ENCODE results near the gene SGSM2. TPM values are rescaled to one million over a fixed set of nuclear protein-coding genes. Genes with fewer than 3 reads are reported as not detected.

The SGSM2 gene
- total and polyA plus RNA-seq, 2 of the 13 experiments (the other 11 are each of a cell fraction or from before 2014, with no cell fraction given): 30.4 to 51.3 TPM

DNA sequence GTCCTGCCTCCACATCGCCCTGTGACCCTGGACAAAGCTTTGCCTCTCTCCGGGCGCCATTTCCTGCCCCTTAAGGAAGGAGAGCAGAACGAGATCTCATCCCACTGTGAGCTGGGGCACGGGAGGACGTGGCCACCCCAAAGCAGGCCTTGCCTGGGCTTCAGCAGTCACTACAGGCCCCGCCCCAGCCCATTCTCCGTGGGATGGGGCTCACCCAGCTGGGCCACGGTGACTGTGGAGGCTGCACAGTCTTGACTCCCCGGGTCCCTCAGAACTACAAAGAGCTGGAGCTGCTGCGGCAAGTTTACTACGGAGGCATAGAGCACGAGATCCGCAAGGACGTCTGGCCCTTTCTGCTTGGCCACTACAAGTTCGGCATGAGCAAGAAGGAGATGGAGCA lies 35.4 kb downstream of the SGSM2 start:
- H4K20me1 ChIP-seq (ENCODE audit: insufficient read depth, low read length): no peaks in the 10 kb centered on the region
- ChIA-PET CTCF (ENCODE audit: low intra/inter-chr PET ratio, low total read pairs) (no interaction called here), POLR2A (no interaction called here)
- H3K9me3 ChIP-seq (ENCODE audit: low read length): no peaks in the 10 kb centered on the region
- WGBS (ENCODE audit: low lambda C conversion rate): 94% methylated on average over 8 of the region's 16 CpGs
- no peak for DNase-seq (ENCODE audit: low spot score)
- FAIRE-seq: no peak
- peaks cover 7 to 8% of the 10 kb centered on the region in 2 experiments; a peak in 3 of 5 replicates for H3K36me3 ChIP-seq (replicated peaks in 1 of 2; ENCODE audit: control insufficient read depth in 1 of 2, insufficient read depth in 2 of 2, low read length in 2 of 2)
- no peaks in the 10 kb centered on the region for H3K79me2 ChIP-seq (ENCODE audit: insufficient read depth, low read length)
- in situ Hi-C loops (cut with HindIII; ENCODE audit: extremely low pct_ligation_motif_present, low pct_unique_long_range_greater_than_20kb) (no loop called here), intact Hi-C loops (cut with micrococcal nuclease; ENCODE audit: unreplicated experiment) (no loop called here)
- TF ChIP-seq ZNF232 (CRISPR knock-in tag; IDR thresholded peaks at IDR 0.05; ENCODE audit: borderline replicate concordance) (no peak), ZNF660 (CRISPR knock-in tag; IDR thresholded peaks at IDR 0.05; ENCODE audit: borderline replicate concordance, low read depth) (no peak), HNRNPUL1 (IDR thresholded peaks at IDR 0.05; ENCODE audit: low read depth, low read length) (no peak), ZNF549 (CRISPR knock-in tag; IDR thresholded peaks at IDR 0.05) (no peak)
- TF ChIP-seq, protein P1, sequence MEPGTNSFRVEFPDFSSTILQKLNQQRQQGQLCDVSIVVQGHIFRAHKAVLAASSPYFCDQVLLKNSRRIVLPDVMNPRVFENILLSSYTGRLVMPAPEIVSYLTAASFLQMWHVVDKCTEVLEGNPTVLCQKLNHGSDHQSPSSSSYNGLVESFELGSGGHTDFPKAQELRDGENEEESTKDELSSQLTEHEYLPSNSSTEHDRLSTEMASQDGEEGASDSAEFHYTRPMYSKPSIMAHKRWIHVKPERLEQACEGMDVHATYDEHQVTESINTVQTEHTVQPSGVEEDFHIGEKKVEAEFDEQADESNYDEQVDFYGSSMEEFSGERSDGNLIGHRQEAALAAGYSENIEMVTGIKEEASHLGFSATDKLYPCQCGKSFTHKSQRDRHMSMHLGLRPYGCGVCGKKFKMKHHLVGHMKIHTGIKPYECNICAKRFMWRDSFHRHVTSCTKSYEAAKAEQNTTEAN (CRISPR knock-in tag; conservative IDR thresholded peaks at IDR 0.05): no peak
- TF ChIP-seq, protein P2, sequence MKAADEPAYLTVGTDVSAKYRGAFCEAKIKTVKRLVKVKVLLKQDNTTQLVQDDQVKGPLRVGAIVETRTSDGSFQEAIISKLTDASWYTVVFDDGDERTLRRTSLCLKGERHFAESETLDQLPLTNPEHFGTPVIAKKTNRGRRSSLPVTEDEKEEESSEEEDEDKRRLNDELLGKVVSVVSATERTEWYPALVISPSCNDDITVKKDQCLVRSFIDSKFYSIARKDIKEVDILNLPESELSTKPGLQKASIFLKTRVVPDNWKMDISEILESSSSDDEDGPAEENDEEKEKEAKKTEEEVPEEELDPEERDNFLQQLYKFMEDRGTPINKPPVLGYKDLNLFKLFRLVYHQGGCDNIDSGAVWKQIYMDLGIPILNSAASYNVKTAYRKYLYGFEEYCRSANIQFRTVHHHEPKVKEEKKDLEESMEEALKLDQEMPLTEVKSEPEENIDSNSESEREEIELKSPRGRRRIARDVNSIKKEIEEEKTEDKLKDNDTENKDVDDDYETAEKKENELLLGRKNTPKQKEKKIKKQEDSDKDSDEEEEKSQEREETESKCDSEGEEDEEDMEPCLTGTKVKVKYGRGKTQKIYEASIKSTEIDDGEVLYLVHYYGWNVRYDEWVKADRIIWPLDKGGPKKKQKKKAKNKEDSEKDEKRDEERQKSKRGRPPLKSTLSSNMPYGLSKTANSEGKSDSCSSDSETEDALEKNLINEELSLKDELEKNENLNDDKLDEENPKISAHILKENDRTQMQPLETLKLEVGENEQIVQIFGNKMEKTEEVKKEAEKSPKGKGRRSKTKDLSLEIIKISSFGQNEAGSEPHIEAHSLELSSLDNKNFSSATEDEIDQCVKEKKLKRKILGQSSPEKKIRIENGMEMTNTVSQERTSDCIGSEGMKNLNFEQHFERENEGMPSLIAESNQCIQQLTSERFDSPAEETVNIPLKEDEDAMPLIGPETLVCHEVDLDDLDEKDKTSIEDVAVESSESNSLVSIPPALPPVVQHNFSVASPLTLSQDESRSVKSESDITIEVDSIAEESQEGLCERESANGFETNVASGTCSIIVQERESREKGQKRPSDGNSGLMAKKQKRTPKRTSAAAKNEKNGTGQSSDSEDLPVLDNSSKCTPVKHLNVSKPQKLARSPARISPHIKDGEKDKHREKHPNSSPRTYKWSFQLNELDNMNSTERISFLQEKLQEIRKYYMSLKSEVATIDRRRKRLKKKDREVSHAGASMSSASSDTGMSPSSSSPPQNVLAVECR (CRISPR knock-in tag; IDR thresholded peaks at IDR 0.05; ENCODE audit: borderline replicate concordance): no peak
- H3K27me3 ChIP-seq (ENCODE audit: control insufficient read depth in 1 of 2, insufficient read depth in 2 of 2, low read length in 2 of 2): no peaks in the 10 kb centered on the region
- no peak overlapping the region for H3K9ac ChIP-seq (ENCODE audit: insufficient read depth, low read depth, low read length)
- no peak overlapping the region for H3K4me2 ChIP-seq (ENCODE audit: low read depth, low read length)
- no peak overlapping the region for H3K27ac ChIP-seq (ENCODE audit: extremely low read length, insufficient read depth, low read length)
- H2AFZ ChIP-seq (ENCODE audit: low read length): no peak overlapping the region
- no peak overlapping the region for H3K4me3 ChIP-seq (replicated peaks in 1 of 3; ENCODE audit: insufficient read depth in 1 of 3, low read depth in 2 of 3, low read length in 3 of 3)
- no peak for ATAC-seq
- BruUV-seq (replicated peaks): no TSS peak
- H3K4me1 ChIP-seq (ENCODE audit: insufficient read depth, low read length): no peaks in the 10 kb centered on the region

Data from HepG2 (cell line).